GM23338 (cell line): ENCODE measurements around the gene DLG2. TPM values are rescaled to one million over a fixed set of nuclear protein-coding genes. Genes with fewer than 3 reads are reported as not detected.

ENCODE experiments used
- ATAC-seq: fragments of 200-7000 bp; cut with Tn5 transposase; 3 replicates; pipeline ENCODE4 v1.9.1; 2020
- DNase-seq: peaks from one replicate; pipeline ENCODE4 v3.0.0-alpha.2; 2015; ENCODE audit warnings: low spot score
- H2AFZ ChIP-seq: fragments of 200-600 bp; sonication (generic); 2 replicates; pipeline ENCODE4 v1.8.0; 2016; ENCODE audit warnings: antibody characterized with exemption, mild to moderate bottlenecking, moderate library complexity
- H3F3A ChIP-seq: fragments of 200-600 bp; sonication (generic); replicated peaks from 2 replicates; pipeline ENCODE4 v1.8.0; 2017; ENCODE audit warnings: antibody characterized with exemption, mixed run types, low read depth
- H3K27ac ChIP-seq: fragments of 200-600 bp; sonication (generic); 2 replicates; pipeline ENCODE4 v1.6.1; 2016; ENCODE audit warnings: low read depth
- H3K27me3 ChIP-seq: fragments of 200-600 bp; sonication (generic); 2 replicates; pipeline ENCODE4 v1.8.0; 2016; ENCODE audit warnings: mild to moderate bottlenecking, mixed run types, moderate library complexity; ENCODE audit not compliant: insufficient read depth
- H3K36me3 ChIP-seq: fragments of 200-600 bp; sonication (generic); 2 replicates; pipeline ENCODE4 v1.8.0; 2016; ENCODE audit warnings: mild to moderate bottlenecking; ENCODE audit not compliant: insufficient read depth
- H3K4me1 ChIP-seq: fragments of 200-600 bp; sonication (generic); 2 replicates; pipeline ENCODE4 v1.8.0; 2016; ENCODE audit warnings: mild to moderate bottlenecking, moderate library complexity; ENCODE audit not compliant: insufficient read depth
- H3K4me2 ChIP-seq: fragments of 200-600 bp; sonication (generic); 2 replicates; pipeline ENCODE4 v1.7.1; 2017; ENCODE audit warnings: mixed run types
- H3K4me3 ChIP-seq: fragments of 200-600 bp; sonication (generic); 2 replicates; pipeline ENCODE4 v1.6.1; 2016; ENCODE audit warnings: mixed run types
- H3K79me2 ChIP-seq: fragments of 200-600 bp; sonication (generic); replicated peaks from 2 replicates; pipeline ENCODE4 v1.8.0; 2017; ENCODE audit warnings: mild to moderate bottlenecking; ENCODE audit not compliant: insufficient read depth
- H3K9me2 ChIP-seq: fragments of 200-600 bp; sonication (generic); 2 replicates; pipeline ENCODE4 v1.8.0; 2017; ENCODE audit not compliant: insufficient read depth
- H4K20me1 ChIP-seq: fragments of 200-600 bp; sonication (generic); replicated peaks from 2 replicates; pipeline ENCODE4 v1.8.0; 2017; ENCODE audit warnings: mild to moderate bottlenecking; ENCODE audit not compliant: insufficient read depth
- H3K27ac Mint-ChIP-seq: 2 replicates; pipeline ENCODE4 v1.8.0; 2020; ENCODE audit warnings: inconsistent platforms, mild to moderate bottlenecking, moderate library complexity, mixed read lengths
- H3K27me3 Mint-ChIP-seq: 3 replicates; pipeline ENCODE4 v1.8.0; 2022; ENCODE audit warnings: low read depth, mild to moderate bottlenecking, moderate library complexity, mixed read lengths, inconsistent platforms; ENCODE audit not compliant: insufficient read depth, poor library complexity
- H3K36me3 Mint-ChIP-seq: 3 replicates; pipeline ENCODE4 v1.8.0; 2021; ENCODE audit warnings: low read depth, mild to moderate bottlenecking, inconsistent platforms, moderate library complexity, mixed read lengths
- H3K4me1 Mint-ChIP-seq: 3 replicates; pipeline ENCODE4 v1.8.0; 2020; ENCODE audit warnings: mild to moderate bottlenecking, inconsistent platforms, mixed read lengths
- H3K4me3 Mint-ChIP-seq: 3 replicates; pipeline ENCODE4 v1.8.0; 2021; ENCODE audit warnings: moderate library complexity, mild to moderate bottlenecking, inconsistent platforms, mixed read lengths
- H3K9me3 Mint-ChIP-seq: 3 replicates; pipeline ENCODE4 v1.8.0; 2020; ENCODE audit warnings: moderate library complexity, mild to moderate bottlenecking, inconsistent platforms, mixed read lengths
- EZH2 ChIP-seq: fragments of 200-600 bp; sonication (generic); IDR thresholded peaks from one replicate; pipeline ENCODE4 v1.8.0; 2017; ENCODE audit warnings: antibody characterized with exemption, mild to moderate bottlenecking, low read depth; ENCODE audit not compliant: unreplicated experiment
- JUNB ChIP-seq: IDR thresholded peaks from one replicate; pipeline ENCODE4 v1.6.1; 2016; ENCODE audit warnings: antibody characterized with exemption; ENCODE audit not compliant: unreplicated experiment
- STAT1 ChIP-seq: IDR thresholded peaks from one replicate; pipeline ENCODE4 v1.6.1; 2016; ENCODE audit warnings: antibody characterized with exemption; ENCODE audit not compliant: unreplicated experiment
- polyA plus RNA-seq: library from polyadenylated mRNA; unstranded; fragments of >200 nt; fragmentation: Nextera tagmentation; extraction: Ambion mirVana; gene quantifications from 2 replicates; pipeline ENCODE4 v1.2.1, GENCODE V29; 2016
- total RNA-seq: library from RNA; depleted of rRNA; stranded (reverse); fragments of >200 nt; shearing (Covaris generic); gene quantifications from 2 replicates; pipeline ENCODE4 v1.2.3, GENCODE V29; 2014
- TF ChIP-seq, protein P1 (sequence below): IDR thresholded peaks from 2 replicates; pipeline ENCODE4 v1.6.1; 2016; ENCODE audit warnings: antibody characterized with exemption
- TF ChIP-seq, protein P2 (sequence below): IDR thresholded peaks from one replicate; pipeline ENCODE4 v1.6.1; 2018; ENCODE audit warnings: antibody characterized with exemption; ENCODE audit not compliant: unreplicated experiment
- TF ChIP-seq, protein P3 (sequence below): fragments of 250-450 bp; sonication (Bioruptor Pico); IDR thresholded peaks from 2 replicates; pipeline ENCODE4 v1.5.0; 2020; ENCODE audit warnings: mild to moderate bottlenecking, moderate library complexity
- TF ChIP-seq, protein P4 (sequence below), 2 experiments: fragments of 200-600 bp in 1 of 2; sonication (generic) in 1 of 2; conservative IDR thresholded peaks; 2 replicates each; pipeline versions ENCODE4 v1.5.1 to v1.6.1; 2016 to 2017; ENCODE audit warnings: antibody characterized with exemption in 2 of 2, low read depth in 2 of 2, mild to moderate bottlenecking in 2 of 2, moderate library complexity in 1 of 2

Gene DLG2
- total and polyA plus RNA-seq, 2 experiments from 2014 or later: 19.8 to 21.5 TPM

DNA sequence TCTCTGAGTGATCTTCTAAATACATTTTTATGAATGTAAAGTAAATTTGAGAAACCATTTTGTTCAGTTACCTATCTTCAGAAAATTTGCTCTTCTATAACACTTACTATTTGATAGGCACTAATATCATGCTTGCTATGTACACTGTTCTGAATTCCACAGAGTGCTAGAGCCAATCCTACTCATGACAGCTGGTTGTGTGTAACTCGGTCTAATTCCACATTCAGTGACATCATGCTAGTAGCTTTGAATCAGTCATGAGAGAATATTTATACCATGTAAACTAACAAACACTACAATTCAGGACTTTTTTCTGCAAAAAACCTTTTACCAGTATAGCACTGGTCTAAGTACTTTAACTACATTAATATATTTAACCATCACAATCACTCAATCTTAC lies 902.9 kb downstream of the DLG2 start:
- Histone ChIP-seq H4K20me1 (no peaks in the 10 kb centered on the region), H3K4me2 (no peak overlapping the region), H3K4me3 (no peak overlapping the region), H2AFZ (no peak overlapping the region), H3K9me2 (no peaks in the 10 kb centered on the region), H3K27ac (no peak overlapping the region), H3K27me3 (peaks cover 11% of the 10 kb centered on the region), H3K36me3 (no peaks in the 10 kb centered on the region), H3F3A (peaks cover 7% of the 10 kb centered on the region), H3K79me2 (no peaks in the 10 kb centered on the region), H3K4me1 (peaks cover 13% of the 10 kb centered on the region)
- Mint-ChIP-seq H3K9me3 (no peaks in the 10 kb centered on the region), H3K27me3 (peaks cover 10% of the 10 kb centered on the region), H3K27ac (no peak overlapping the region), H3K4me1 (peaks cover 23% of the 10 kb centered on the region), H3K4me3 (no peak overlapping the region), H3K36me3 (no peaks in the 10 kb centered on the region)
- no peak for TF ChIP-seq JUNB
- TF ChIP-seq EZH2: no peak
- TF ChIP-seq, protein P1, sequence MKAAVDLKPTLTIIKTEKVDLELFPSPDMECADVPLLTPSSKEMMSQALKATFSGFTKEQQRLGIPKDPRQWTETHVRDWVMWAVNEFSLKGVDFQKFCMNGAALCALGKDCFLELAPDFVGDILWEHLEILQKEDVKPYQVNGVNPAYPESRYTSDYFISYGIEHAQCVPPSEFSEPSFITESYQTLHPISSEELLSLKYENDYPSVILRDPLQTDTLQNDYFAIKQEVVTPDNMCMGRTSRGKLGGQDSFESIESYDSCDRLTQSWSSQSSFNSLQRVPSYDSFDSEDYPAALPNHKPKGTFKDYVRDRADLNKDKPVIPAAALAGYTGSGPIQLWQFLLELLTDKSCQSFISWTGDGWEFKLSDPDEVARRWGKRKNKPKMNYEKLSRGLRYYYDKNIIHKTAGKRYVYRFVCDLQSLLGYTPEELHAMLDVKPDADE: no peak
- TF ChIP-seq STAT1: no peak
- TF ChIP-seq, protein P2, sequence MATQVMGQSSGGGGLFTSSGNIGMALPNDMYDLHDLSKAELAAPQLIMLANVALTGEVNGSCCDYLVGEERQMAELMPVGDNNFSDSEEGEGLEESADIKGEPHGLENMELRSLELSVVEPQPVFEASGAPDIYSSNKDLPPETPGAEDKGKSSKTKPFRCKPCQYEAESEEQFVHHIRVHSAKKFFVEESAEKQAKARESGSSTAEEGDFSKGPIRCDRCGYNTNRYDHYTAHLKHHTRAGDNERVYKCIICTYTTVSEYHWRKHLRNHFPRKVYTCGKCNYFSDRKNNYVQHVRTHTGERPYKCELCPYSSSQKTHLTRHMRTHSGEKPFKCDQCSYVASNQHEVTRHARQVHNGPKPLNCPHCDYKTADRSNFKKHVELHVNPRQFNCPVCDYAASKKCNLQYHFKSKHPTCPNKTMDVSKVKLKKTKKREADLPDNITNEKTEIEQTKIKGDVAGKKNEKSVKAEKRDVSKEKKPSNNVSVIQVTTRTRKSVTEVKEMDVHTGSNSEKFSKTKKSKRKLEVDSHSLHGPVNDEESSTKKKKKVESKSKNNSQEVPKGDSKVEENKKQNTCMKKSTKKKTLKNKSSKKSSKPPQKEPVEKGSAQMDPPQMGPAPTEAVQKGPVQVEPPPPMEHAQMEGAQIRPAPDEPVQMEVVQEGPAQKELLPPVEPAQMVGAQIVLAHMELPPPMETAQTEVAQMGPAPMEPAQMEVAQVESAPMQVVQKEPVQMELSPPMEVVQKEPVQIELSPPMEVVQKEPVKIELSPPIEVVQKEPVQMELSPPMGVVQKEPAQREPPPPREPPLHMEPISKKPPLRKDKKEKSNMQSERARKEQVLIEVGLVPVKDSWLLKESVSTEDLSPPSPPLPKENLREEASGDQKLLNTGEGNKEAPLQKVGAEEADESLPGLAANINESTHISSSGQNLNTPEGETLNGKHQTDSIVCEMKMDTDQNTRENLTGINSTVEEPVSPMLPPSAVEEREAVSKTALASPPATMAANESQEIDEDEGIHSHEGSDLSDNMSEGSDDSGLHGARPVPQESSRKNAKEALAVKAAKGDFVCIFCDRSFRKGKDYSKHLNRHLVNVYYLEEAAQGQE: no peak
- DNase-seq (no peak), ATAC-seq (no peak)

DNA sequence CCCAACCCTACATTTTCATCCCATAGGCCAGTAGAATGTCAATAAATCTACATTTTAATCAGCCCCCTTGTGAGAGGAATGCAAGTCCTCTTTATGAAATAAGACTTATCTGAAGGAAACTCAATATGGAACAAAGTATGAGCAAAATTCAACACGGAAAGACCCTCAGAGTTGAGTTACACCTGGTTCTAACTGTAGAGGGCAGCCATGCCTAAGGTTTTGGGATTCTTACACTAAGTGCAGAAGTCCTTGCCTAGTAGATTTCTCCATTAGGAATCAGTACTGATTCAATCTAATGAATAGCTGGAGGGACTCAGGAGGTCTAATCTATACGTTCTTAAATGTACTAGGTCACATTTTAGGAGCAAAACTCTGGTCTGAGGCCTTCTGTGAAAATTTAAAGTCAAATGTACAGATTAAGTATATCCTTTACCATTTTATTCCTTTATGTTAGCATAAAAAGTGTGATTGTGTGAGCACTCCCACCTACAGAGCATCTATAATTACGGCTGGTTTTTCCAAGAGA lies 904.5 kb downstream of the DLG2 start:
- peaks cover 28% of the 10 kb centered on the region for H3K27me3 ChIP-seq
- peak; percentile 77 for DNase-seq
- no peaks in the 10 kb centered on the region for H3K36me3 Mint-ChIP-seq

More for the DNA sequence above, 904.5 kb downstream of the DLG2 start:
- H3K9me2 ChIP-seq: no peaks in the 10 kb centered on the region
- Mint-ChIP-seq H3K4me3 (no peak overlapping the region), H3K27me3 (peaks cover 14% of the 10 kb centered on the region), H3K27ac (no peak overlapping the region), H3K9me3 (no peaks in the 10 kb centered on the region), H3K4me1 (peaks cover 30% of the 10 kb centered on the region)
- no peak overlapping the region for H2AFZ ChIP-seq
- H3K79me2 ChIP-seq: no peaks in the 10 kb centered on the region
- TF ChIP-seq, protein P3, sequence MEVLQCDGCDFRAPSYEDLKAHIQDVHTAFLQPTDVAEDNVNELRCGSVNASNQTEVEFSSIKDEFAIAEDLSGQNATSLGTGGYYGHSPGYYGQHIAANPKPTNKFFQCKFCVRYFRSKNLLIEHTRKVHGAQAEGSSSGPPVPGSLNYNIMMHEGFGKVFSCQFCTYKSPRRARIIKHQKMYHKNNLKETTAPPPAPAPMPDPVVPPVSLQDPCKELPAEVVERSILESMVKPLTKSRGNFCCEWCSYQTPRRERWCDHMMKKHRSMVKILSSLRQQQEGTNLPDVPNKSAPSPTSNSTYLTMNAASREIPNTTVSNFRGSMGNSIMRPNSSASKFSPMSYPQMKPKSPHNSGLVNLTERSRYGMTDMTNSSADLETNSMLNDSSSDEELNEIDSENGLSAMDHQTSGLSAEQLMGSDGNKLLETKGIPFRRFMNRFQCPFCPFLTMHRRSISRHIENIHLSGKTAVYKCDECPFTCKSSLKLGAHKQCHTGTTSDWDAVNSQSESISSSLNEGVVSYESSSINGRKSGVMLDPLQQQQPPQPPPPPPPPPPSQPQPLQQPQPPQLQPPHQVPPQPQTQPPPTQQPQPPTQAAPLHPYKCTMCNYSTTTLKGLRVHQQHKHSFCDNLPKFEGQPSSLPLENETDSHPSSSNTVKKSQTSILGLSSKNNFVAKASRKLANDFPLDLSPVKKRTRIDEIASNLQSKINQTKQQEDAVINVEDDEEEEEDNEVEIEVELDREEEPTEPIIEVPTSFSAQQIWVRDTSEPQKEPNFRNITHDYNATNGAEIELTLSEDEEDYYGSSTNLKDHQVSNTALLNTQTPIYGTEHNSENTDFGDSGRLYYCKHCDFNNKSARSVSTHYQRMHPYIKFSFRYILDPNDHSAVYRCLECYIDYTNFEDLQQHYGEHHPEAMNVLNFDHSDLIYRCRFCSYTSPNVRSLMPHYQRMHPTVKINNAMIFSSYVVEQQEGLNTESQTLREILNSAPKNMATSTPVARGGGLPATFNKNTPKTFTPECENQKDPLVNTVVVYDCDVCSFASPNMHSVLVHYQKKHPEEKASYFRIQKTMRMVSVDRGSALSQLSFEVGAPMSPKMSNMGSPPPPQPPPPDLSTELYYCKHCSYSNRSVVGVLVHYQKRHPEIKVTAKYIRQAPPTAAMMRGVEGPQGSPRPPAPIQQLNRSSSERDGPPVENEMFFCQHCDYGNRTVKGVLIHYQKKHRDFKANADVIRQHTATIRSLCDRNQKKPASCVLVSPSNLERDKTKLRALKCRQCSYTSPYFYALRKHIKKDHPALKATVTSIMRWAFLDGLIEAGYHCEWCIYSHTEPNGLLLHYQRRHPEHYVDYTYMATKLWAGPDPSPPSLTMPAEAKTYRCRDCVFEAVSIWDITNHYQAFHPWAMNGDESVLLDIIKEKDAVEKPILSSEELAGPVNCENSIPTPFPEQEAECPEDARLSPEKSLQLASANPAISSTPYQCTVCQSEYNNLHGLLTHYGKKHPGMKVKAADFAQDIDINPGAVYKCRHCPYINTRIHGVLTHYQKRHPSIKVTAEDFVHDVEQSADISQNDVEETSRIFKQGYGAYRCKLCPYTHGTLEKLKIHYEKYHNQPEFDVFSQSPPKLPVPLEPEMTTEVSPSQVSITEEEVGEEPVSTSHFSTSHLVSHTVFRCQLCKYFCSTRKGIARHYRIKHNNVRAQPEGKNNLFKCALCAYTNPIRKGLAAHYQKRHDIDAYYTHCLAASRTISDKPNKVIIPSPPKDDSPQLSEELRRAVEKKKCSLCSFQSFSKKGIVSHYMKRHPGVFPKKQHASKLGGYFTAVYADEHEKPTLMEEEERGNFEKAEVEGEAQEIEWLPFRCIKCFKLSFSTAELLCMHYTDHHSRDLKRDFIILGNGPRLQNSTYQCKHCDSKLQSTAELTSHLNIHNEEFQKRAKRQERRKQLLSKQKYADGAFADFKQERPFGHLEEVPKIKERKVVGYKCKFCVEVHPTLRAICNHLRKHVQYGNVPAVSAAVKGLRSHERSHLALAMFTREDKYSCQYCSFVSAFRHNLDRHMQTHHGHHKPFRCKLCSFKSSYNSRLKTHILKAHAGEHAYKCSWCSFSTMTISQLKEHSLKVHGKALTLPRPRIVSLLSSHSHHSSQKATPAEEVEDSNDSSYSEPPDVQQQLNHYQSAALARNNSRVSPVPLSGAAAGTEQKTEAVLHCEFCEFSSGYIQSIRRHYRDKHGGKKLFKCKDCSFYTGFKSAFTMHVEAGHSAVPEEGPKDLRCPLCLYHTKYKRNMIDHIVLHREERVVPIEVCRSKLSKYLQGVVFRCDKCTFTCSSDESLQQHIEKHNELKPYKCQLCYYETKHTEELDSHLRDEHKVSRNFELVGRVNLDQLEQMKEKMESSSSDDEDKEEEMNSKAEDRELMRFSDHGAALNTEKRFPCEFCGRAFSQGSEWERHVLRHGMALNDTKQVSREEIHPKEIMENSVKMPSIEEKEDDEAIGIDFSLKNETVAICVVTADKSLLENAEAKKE (CRISPR knock-in tag): no peak
- TF ChIP-seq, protein P4, sequence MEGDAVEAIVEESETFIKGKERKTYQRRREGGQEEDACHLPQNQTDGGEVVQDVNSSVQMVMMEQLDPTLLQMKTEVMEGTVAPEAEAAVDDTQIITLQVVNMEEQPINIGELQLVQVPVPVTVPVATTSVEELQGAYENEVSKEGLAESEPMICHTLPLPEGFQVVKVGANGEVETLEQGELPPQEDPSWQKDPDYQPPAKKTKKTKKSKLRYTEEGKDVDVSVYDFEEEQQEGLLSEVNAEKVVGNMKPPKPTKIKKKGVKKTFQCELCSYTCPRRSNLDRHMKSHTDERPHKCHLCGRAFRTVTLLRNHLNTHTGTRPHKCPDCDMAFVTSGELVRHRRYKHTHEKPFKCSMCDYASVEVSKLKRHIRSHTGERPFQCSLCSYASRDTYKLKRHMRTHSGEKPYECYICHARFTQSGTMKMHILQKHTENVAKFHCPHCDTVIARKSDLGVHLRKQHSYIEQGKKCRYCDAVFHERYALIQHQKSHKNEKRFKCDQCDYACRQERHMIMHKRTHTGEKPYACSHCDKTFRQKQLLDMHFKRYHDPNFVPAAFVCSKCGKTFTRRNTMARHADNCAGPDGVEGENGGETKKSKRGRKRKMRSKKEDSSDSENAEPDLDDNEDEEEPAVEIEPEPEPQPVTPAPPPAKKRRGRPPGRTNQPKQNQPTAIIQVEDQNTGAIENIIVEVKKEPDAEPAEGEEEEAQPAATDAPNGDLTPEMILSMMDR (conservative IDR thresholded peaks at IDR 0.05; ENCODE audit: low read depth in 2 of 2): peak; percentile 80 to 85
- H3K4me2 ChIP-seq: no peak overlapping the region
- H3K4me3 ChIP-seq: no peak overlapping the region
- no peaks in the 10 kb centered on the region for H4K20me1 ChIP-seq
- no peak overlapping the region for H3K27ac ChIP-seq
- peaks cover 7% of the 10 kb centered on the region for H3F3A ChIP-seq
- ATAC-seq: peak; percentile 18
- H3K36me3 ChIP-seq: no peaks in the 10 kb centered on the region
- peaks cover 15% of the 10 kb centered on the region for H3K4me1 ChIP-seq
